GM12878 (cell line): ENCODE results near the gene STK11. TPM values are rescaled to one million over a fixed set of nuclear protein-coding genes. Genes with fewer than 3 reads are reported as not detected.

Source experiments
- DPF2 ChIP-seq: fragments of 450-650 bp; IDR thresholded peaks from 2 replicates; pipeline ENCODE4 v1.6.1; 2017; ENCODE audit warnings: mild to moderate bottlenecking
- IRF4 ChIP-seq: IDR thresholded peaks from 2 replicates; pipeline ENCODE4 v1.6.1; 2011; ENCODE audit warnings: low read depth, low read length
- KLF5 ChIP-seq: fragments of 450-650 bp; IDR thresholded peaks from 2 replicates; pipeline ENCODE4 v1.6.1; 2014; ENCODE audit warnings: mild to moderate bottlenecking; ENCODE audit not compliant: partially characterized antibody
- NBN ChIP-seq: fragments of 450-650 bp; IDR thresholded peaks from 2 replicates; pipeline ENCODE4 v1.6.1; 2016
- POU2F2 ChIP-seq: IDR thresholded peaks from 3 replicates; pipeline ENCODE4 v1.6.1; 2011; ENCODE audit warnings: low read depth, mild to moderate bottlenecking, low read length, borderline replicate concordance
- RAD21 ChIP-seq: IDR thresholded peaks from 2 replicates; pipeline ENCODE4 v1.6.1; 2011; ENCODE audit warnings: mild to moderate bottlenecking, low read depth, low read length, moderate library complexity; ENCODE audit not compliant: insufficient read depth
- RELA ChIP-seq: fragments of 450-650 bp; IDR thresholded peaks from 2 replicates; pipeline ENCODE4 v1.8.0; 2014; ENCODE audit warnings: borderline replicate concordance; ENCODE audit not compliant: partially characterized antibody
- RUNX3 ChIP-seq: IDR thresholded peaks from 2 replicates; pipeline ENCODE4 v1.6.1; 2012; ENCODE audit warnings: low read length, inconsistent platforms
- SIN3A ChIP-seq: IDR thresholded peaks from 2 replicates; pipeline ENCODE4 v1.6.1; 2012; ENCODE audit warnings: low read depth, low read length, improper control_type of control experiment
- SMAD1 ChIP-seq: fragments of 450-650 bp; IDR thresholded peaks from 2 replicates; pipeline ENCODE4 v1.6.1; 2018; ENCODE audit warnings: mild to moderate bottlenecking, low read depth; ENCODE audit not compliant: partially characterized antibody
- SMARCA5 ChIP-seq: fragments of 450-650 bp; IDR thresholded peaks from 2 replicates; pipeline ENCODE4 v1.6.1; 2017; ENCODE audit warnings: mild to moderate bottlenecking
- STAT3 ChIP-seq: IDR thresholded peaks from 2 replicates; pipeline ENCODE4 v1.6.1; 2011; ENCODE audit warnings: low read depth, low read length, improper control_type of control experiment
- TCF7 ChIP-seq: IDR thresholded peaks from 2 replicates; pipeline ENCODE4 v1.6.1; 2014; ENCODE audit warnings: antibody characterized with exemption, borderline replicate concordance
- polyA plus RNA-seq, 11 experiments: library from polyadenylated mRNA; depleted of rRNA in 4 of 11; unstranded in 6 of 11; stranded (reverse) in 5 of 11; fragments of >200 nt; fragmentation: Nextera tagmentation in 4 of 11; fragmentation: Illumina TruSeq in 1 of 11; extraction: Ambion mirVana in 4 of 11; extraction: Trizol in 1 of 11; gene quantifications; 1 replicate in 1 of 11; 2 replicates in 10 of 11; pipeline versions ENCODE4 v1.2.1 to v1.2.3, GENCODE V29; 2011 to 2016; ENCODE audit warnings: inconsistent platforms in 2 of 11, missing spikeins in 2 of 11, low read depth in 1 of 11
- total RNA-seq, 4 experiments: library from RNA; depleted of rRNA in 3 of 4; stranded (reverse); fragments of >200 nt in 3 of 4; fragmentation: Illumina TruSeq in 1 of 4; extraction: Trizol in 1 of 4; gene quantifications; 2 replicates each; pipeline versions ENCODE4 v1.2.1 to v1.2.3, GENCODE V29; 2013 to 2021

STK11 gene
- total and polyA plus RNA-seq, 10 of the 15 experiments (the other 5 are each of a cell fraction or from before 2014, with no cell fraction given) = 0.33 to 71.0 (median 23.8) TPM

DNA sequence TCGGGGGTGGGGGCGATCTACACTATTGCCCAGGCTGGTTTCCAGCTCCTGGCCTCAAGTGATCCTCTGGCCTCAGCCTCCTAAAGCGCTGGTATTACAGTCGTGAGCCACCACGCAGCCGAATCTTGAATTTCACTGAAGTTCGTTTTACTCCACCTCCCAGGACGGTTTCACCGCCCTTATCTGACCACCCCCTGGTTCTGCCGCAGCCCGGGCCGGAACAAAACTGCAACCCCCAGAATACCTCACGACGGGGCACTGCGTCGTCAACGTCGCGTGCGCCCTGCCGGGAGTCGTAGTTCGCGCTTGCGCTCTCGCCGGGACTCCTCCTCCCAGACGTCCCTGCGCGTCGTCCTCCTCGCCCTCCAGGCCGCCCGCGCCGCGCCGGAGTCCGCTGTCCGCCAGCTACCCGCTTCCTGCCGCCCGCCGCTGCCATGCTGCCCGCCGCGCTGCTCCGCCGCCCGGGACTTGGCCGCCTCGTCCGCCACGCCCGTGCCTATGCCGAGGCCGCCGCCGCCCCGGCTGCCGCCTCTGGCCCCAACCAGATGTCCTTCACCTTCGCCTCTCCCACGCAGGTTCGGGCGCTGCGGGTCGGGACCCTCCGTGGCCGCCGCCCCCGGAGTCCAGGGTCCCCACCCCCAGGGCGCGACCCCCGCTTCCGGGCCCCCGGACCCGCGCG lies 36.0 kb downstream of the STK11 start, which contains the start of gene ATP5F1D (continued):
- TF ChIP-seq SIN3A (peak; percentile 72; the same call in 1 of the 2 replicates), NBN (0 out of 2 replicates have a peak, but pooled peaks have one; percentile 32), DPF2 (peak; percentile 86), RAD21 (no peak), KLF5 (peak; percentile 65), STAT3 (no peak), POU2F2 (no peak), SMAD1 (no peak), SMARCA5 (peak; percentile 93), RELA (peak; percentile 83), IRF4 (no peak), RUNX3 (no peak), TCF7 (no peak)
